ENCODE results near the gene MTHFS.

GRCh38 chr15:79798311-79798710, 98.5 kb downstream of the MTHFS start:
- TF ChIP-seq YY1 (IDR thresholded peaks at IDR 0.05; ENCODE audit: insufficient read depth, insufficient read length) (no peak), SUZ12 (IDR thresholded peaks at IDR 0.05; ENCODE audit: extremely low read depth, insufficient read depth, insufficient read length) (no peak)
